Measurements from ENCODE around the gene WBP4. TPM values are rescaled to one million over a fixed set of nuclear protein-coding genes. Genes with fewer than 3 reads are reported as not detected.

The WBP4 gene
- total and polyA plus RNA-seq, 2 of the 4 experiments (the other 2 are of a cell fraction), result 4.3 to 11.0 TPM

GRCh38 chr13:41077475-41077874, 16.2 kb downstream of the WBP4 start:
- Histone ChIP-seq H4K8ac (ENCODE audit: low read depth in 2 of 2, low read length in 2 of 2) (no peak overlapping the region), H3K9ac (ENCODE audit: low read depth, low read length) (no peak overlapping the region), H4K91ac (ENCODE audit: insufficient read depth, low read depth, low read length) (no peak overlapping the region), H3K36me3 (ENCODE audit: control insufficient read depth, insufficient read depth, low read length) (peaks cover 41% of the 10 kb centered on the region), H3K27ac (ENCODE audit: insufficient read depth, low read length) (no peak overlapping the region), H2BK5ac (ENCODE audit: low read depth, low read length, poor library complexity, severe bottlenecking) (no peak overlapping the region), H2BK15ac (ENCODE audit: low read depth, low read length) (no peak overlapping the region), H3K4me1 (ENCODE audit: control insufficient read depth, insufficient read depth, low read length) (no peaks in the 10 kb centered on the region), H3K9me3 (ENCODE audit: control insufficient read depth, insufficient read depth, low read length) (no peaks in the 10 kb centered on the region), H2AK9ac (replicated peaks; ENCODE audit: low read depth, low read length, poor library complexity) (no peak overlapping the region), H2AK5ac (ENCODE audit: low read depth, low read length) (no peak overlapping the region), H3K4me2 (ENCODE audit: low read depth, low read length) (no peak overlapping the region), H3K14ac (replicated peaks; ENCODE audit: low read depth, low read length) (no peak overlapping the region), H3K23ac (ENCODE audit: low read depth, low read length) (no peak overlapping the region), H3K4me3 (ENCODE audit: insufficient read depth, low read depth, low read length) (no peak overlapping the region), H2BK20ac (ENCODE audit: low read depth, low read length) (no peak overlapping the region), H3K4ac (ENCODE audit: low read depth, low read length) (no peak overlapping the region), H3K9me1 (ENCODE audit: insufficient read depth, low read length) (no peaks in the 10 kb centered on the region; the same call in 1 of the 2 replicates), H3K27me3 (ENCODE audit: control insufficient read depth, insufficient read depth, low read length) (no peaks in the 10 kb centered on the region), H4K5ac (ENCODE audit: low read depth, low read length) (no peak overlapping the region), H3K56ac (ENCODE audit: extremely low read depth, insufficient read depth, low read length) (no peak overlapping the region), H4K20me1 (ENCODE audit: insufficient read depth, low read length) (no peaks in the 10 kb centered on the region; the same call in 1 of the 2 replicates), H3K79me1 (ENCODE audit: low read depth in 1 of 2, low read length in 2 of 2) (peaks cover 5 to 11% of the 10 kb centered on the region in 2 experiments; a peak in 3 of 4 replicates), H3K18ac (ENCODE audit: low read depth, low read length) (no peak overlapping the region), H2BK120ac (ENCODE audit: low read depth, low read length) (no peak overlapping the region), H2AFZ (replicated peaks; ENCODE audit: low read length, poor library complexity) (no peak overlapping the region)
- DNase-seq, result no peak
- no TSS peak for BruUV-seq (replicated peaks)
- WGBS, 2 experiments (ENCODE audit: extremely low coverage in 2 of 2, insufficient read length in 1 of 2), result no CpG with 5 or more reads among the region's 3 CpGs
- CTCF ChIA-PET, result no interaction called here
- in situ Hi-C loops (cut with MboI; ENCODE audit: low sequenced_read_pairs), result loop anchor here (10.0 to 25.0 kb wide), 2 partner anchors 147 to 235 kb away; partner anchors contain the start of gene NAA16
- no peak for TF ChIP-seq RCOR1 (IDR thresholded peaks at IDR 0.05; ENCODE audit: insufficient replicate concordance, low read length)
- TF ChIP-seq BHLHE40 (IDR thresholded peaks at IDR 0.05; ENCODE audit: low read depth, low read length), result no peak
- no peak for TF ChIP-seq MXI1 (IDR thresholded peaks at IDR 0.05; ENCODE audit: borderline replicate concordance, low read depth, low read length)
- TF ChIP-seq, protein P1, sequence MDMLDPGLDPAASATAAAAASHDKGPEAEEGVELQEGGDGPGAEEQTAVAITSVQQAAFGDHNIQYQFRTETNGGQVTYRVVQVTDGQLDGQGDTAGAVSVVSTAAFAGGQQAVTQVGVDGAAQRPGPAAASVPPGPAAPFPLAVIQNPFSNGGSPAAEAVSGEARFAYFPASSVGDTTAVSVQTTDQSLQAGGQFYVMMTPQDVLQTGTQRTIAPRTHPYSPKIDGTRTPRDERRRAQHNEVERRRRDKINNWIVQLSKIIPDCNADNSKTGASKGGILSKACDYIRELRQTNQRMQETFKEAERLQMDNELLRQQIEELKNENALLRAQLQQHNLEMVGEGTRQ (IDR thresholded peaks at IDR 0.05; ENCODE audit: low read depth, low read length), result no peak
- intact Hi-C loops (cut with micrococcal nuclease), result no loop called here
- POLR2A ChIA-PET (ENCODE audit: unreplicated experiment), result no interaction called here
- dilution Hi-C loops (cut with HindIII; ENCODE audit: low sequenced_read_pairs, unreplicated experiment), result no loop called here
- no peak for ATAC-seq (ENCODE audit: low read depth)

Data from IMR-90 (cell line).